ENCODE measurements around the gene CLSTN2.

CLSTN2 gene

DNA sequence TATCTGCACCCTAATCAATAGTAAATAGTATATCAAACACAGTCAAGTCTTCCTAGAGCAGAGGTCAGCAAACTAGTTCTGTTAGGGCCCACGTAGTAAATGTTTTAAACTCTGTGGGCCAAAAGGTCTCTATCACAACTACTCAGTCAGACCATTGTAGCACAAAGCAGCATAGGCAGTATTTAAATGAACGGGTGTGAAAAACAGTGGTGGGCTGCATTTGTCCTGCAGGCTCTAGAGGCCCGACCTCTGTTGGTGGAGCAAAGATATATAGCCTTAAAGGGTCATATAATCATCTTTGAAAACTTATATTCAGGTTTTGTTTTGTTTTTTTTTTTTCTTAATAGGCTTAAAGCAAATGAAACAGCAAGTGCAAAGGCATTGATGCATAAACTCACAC lies 416.5 kb downstream of the CLSTN2 start:
- no peak for DNase-seq

DNA sequence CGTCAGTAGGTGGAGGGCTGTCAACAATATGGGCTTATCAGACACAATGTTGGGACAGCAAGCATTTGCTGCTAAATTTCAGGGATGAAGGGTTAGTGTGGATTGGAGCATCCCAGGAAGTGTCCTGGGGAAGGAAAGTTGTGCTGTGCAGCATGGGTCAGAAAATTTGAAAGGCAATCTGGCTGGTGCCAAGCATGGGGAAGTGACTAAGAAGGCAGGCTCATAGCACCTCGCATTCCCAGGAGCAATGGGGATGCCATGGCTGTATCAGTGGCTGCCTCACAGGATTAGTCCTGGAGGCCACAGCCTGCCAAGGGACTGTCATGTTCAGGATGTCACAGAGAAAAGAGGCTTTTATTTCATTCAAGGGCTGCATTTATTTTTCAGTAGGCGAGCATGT lies 420.5 kb downstream of the CLSTN2 start:
- no peak for DNase-seq

DNA sequence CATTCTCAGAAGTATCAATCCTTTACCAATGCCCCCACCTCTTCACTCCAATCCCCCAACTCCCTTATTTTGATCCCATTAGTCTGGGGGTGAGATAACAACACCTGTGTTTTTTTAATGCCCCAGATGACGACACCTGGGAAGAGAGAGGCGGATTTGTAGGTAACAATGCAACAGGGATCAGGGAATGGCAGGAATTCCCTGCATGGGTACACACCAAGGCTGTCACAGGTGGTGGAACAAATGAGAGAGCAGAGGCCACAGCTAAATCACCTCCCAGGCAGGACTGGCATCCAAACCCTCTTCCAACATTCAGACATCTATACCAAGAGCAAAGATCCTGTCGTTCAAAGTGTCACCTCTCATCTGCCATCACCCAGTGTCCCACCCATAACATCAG lies 423.7 kb downstream of the CLSTN2 start:
- no peak for DNase-seq

DNA sequence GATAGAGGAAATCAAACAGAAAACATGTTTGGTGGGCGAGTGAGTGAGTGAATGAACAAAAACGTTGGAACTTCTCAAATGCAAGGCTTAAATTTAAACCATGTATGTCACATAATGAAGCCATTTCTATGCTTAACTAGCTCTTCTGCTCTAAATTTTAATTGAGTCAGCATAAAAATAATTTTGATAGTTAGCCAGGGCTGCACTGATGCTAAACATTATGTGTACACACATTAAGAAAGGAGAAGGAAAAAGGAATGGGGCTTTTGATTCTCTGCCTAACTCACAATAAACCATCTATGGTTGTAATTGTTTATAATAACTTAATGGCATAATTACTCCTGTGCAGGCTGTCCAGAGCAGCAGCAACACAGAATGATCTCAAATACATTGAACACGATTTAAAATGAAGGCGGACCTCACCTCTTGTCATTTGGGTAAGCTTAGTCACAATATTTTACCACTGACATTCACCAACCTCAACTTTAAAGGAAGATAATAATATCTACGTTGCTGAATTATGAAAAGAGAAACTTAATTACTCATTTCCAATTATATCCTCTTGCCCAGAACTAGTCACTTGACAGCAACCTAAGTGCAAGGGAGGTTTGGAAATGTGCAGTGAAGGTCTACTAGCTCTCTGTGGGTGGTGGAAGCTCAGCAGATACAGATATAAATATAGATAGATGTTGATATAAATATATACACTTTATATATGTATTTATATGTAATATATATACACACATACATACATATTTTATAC lies 424.4 kb downstream of the CLSTN2 start:
- no peak for DNase-seq

DNA sequence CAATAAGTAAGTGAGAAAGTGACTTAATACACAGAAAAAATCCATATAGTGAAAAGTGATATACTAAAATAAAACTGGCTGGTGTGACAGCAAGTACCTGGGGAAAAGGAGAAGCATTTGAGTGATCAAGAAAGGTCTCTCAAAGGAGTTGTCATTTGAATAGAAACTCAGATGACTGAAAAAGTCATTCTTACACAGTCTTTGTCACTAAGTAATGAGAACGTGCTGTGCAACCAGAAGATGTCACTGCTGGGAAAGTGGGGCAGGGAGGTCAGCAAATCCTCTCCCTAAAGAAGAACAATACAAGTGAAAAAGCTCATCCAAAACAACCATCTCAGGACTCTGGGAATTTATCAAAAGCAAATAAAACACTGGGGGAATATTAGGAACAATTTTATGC lies 425.3 kb downstream of the CLSTN2 start:
- no peak for DNase-seq

DNA sequence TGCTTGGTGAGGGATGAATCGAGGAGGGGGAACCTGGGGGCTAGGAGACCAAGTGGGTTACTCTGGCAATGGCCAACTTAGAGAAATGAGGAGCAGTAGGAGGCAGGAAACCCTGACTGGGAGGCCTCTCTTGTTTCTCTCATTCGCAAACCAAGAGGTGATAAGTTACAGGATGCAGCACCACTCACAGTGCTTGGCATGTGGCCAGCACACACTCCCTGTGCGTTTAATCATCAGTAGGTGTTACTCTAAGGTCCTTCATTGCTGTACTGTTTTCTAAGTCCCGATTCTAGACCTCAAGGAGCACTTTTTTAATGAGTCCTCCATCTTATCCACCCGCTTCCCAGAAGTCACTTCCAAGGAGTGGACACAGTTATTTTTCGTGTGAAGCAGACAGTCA lies 428.8 kb downstream of the CLSTN2 start:
- no peak for DNase-seq

DNA sequence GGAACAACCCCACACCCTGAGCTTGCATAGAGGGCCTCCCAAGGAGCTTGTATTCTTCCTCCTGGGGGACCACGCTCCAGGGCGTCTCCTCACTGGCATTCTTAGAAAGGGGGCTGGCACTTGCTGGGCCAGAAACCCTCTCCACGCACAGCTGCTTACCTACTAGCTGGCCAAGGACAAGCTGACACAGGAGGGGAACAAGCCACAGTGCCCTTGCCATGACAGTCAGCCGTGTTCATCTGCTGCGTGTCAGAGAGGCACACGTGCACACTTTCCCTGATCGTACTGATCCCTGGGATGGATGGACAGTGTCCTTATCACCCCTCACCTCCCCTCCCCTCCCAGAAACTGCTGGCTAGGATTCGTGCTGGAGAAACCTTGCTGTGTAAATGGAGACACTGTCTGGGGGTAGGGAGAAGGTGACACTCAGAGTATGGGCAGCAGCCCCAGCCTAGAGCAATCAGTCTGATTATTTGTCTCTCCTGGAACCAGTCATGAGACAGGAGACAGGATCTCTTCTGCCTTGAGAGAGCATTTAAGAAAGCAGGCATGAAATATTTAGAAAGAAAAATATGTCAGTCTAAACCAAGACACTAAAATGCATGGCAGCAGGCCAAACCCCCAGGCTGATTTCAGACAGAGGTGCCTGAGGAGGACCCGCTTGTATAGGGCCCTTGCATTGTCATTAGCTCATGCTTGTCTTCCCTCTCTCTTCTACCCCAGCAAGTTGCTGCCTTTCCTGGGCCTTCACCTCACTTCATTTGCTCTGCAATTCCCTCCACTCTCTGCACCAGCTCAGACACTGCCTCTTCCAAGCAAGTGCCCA lies 431.1 kb downstream of the CLSTN2 start:
- no peak for DNase-seq

DNA sequence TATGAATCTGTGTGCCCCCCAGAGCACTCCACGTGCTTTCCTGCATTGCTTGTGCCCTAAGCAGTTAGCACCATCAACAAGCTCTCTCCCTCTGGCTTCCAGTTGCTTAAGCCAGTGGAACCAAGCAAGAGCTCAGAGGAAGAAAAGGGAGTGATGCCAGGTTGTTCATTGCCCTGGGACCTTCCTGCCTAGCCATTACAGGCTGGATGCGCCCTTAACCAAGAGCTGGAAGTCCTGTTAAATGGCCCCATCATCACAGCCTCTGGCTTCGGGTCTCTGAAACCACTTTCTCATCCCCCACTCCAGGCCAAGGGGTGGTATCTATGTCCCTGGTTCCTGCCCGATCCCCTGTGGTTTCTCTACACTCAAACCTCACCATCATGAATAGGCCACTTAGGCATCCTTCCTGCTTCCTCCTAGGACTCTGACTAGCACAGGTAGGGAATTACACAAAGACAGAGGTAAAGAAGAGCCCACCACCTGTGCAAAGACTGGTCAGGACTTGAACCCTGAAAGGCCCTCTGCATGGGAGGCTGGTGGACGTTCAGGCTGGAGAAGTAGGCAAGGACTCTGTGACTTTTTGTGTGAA lies 433.3 kb downstream of the CLSTN2 start:
- no peak for DNase-seq

DNA sequence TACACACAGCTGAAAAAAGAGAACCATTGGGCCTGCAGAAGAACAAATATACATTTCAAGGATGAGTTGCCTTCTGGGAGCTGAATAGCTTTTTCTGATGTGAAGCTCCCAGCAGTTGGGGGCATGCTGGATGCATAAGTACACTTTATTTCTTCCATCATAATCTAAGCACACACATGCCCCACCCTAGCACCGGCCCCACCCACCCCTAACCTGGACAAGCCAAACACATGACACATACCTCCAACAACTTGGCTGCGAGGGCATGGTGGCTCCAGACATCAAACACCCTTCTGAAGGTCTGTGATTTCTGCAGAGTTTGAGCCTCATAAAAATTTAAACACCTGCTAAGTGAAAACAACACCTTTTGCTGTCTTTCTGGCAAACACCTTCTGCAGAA lies 435.7 kb downstream of the CLSTN2 start:
- no peak for DNase-seq

DNA sequence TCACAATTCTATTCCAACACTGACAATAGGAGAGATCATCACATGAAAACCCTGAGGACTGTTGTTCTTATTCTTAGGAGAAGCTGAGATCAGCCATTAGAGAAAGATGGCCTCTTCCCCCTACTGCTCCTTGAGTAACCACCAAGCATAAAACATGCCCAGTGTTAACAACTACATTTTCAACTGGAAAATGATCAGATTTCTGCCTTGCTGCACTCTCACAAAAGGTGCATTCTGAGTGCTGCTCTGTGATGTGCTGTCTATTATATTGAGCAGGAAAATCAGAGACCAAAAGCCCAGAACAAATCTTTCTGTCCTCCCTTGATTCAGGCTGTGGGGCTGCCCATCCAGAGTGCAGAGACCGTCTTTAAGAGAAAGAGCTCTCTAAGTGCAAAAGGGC lies 438.2 kb downstream of the CLSTN2 start:
- DNase-seq, result no peak

DNA sequence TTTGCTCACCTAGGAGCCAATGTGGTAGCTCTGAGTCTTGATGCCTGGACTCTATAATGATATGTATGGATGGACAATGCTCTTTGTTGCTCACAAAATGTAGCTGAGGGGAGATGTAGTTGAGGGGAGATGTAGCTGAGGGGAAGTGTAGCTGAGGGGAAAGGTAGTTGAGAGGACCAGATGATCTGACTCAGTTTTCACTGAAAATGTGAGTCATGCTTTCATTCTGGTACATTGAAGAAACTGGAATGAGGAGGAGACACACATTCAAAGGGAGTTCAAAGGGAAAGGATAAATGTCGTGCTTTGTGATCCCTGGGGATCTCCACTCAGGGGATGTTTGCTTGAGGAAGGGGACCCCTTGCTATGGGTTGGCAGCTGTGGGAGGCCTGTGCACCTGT lies 440.0 kb downstream of the CLSTN2 start:
- DNase-seq, result no peak

DNA sequence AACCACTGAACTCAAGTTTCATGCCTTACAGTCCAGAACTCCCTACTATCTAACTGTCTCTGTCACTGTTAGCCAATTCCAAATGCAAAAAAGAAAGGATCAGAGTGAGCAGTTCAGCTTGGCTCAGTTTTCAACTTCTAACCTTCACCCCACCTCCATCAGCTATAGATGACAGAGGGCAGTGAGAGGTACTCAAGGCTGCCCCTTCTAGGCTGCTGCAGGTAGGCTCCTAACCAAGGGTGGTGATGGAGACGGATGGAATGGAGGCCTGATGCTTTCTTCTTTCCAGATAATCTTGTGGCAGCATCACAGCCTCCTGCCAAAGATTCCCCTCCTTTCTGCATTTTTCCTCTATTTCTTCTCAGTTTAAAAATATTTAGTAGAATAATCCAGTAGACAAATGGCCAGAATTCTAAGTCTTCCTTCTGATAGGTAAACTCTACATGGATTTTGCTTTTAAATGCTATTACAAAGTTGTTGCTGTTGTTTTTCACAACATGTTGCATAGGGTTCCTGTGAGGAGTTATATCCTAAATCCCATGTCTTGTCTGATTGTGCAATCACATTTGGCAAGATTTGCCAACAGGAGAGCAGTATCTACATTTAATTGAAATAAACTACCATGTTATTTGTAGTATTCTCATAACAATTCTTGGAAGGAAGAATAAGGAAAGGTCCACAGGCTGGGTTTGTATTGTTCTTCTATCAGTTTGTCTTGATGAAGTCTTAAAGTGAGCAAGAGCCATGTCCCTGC lies 441.3 kb downstream of the CLSTN2 start:
- DNase-seq, result no peak

DNA sequence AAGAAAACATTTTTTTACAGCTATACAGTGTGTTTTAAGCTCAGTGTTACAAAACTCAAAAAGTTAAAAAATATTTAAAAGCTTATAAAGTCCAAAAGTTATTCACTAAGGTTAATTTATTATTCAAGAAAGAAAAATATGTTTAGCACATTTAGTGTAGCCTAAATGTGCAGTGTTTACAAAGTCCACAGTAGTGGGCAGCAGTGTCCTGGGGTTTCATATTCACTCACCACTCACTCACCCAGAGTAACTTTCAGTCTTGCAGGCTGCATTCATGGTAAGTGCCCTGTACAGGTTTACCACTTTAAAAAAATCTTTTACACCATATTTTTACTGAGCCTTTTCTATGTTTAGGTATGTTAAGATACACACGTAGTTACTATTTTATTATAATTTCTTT lies 442.7 kb downstream of the CLSTN2 start:
- DNase-seq, result no peak

DNA sequence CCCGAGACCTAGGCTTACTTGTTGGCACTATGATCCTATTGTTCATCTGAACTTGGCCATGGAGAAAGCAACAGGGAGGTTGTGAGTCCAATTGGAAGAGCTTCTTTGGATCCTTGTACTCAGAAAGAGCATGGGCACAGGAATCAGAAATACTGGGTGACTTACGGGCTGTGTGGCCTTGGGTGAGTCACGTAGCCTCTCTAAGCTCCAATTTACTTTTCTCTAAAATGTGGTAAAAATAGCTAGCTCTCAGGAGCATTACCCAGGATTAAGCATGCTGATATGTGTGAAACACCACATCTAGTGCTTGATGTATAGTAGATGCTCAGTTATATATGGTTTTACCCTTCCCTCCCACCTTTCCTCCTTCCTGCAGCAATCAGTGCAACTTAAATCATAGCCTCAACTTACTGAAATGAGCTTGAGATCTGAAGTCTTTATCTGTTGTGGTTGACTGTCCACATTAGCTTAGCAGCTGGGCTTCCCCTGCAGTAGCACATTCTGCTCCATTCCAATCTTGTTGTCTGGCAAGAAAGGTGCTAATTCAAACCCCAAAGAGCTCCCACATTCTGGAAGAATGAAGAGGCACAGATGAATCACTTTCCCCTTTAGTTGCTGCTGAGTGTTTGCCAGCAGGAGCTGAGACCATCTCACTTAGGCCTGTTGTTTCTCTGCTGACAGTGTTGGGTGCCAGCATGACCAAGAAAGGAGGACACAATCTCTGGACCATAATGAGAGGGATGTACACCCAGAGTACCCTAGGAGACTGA lies 443.8 kb downstream of the CLSTN2 start:
- DNase-seq, result no peak

DNA sequence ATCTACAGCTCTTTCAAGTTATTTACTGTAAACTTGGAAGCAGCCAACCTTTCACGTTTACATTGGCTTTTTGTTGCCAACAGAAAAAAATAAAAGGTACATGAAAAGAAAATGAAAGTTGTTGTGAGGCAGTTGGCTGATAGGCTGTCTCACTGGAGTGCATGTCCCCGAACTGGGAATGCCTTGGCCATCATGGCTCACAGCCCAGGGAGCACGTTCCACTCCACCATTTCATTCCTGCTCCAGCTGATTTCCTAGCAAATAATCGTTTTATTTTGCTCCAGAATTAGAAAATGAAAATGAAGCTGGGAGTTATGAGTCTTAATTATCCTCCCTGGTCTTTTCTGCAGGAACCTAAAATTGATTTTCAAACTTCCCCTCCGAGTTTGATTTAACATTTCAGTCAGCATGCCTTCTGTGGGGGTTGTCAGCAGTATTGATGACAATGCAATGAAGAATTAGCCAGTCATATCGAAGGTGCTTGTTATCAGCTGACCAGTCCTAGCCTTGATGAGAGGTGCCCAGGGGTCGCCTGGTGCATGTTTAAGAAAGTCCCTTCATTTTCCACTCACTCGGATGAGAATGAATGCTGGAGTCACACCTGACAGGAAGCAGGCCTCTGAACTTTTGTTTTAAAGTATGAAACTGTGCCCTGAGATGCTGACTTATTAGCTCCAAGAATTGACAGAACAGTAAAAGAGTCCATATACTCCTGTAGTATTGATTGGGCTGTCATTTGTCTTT lies 449.2 kb downstream of the CLSTN2 start:
- no peak for DNase-seq

DNA sequence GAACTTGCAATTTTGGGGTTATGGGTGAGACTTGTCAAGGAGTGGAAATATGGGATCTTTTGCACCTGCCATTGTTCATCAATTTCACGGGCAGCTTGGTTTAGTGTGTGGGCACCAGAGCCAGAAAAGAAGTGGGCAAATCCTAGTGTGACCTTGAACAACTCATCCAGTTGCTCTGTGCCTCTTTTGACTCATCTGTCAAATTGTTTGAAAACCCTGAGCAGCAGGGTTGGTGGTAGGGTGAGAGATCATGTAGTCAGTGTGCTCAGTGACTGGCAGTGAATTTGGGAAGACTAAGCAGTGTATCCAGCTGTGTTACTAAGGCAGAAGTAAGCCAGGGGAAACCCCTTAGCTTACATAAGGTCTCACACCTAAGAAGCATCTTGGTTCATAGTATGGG lies 449.9 kb downstream of the CLSTN2 start:
- no peak for DNase-seq

DNA sequence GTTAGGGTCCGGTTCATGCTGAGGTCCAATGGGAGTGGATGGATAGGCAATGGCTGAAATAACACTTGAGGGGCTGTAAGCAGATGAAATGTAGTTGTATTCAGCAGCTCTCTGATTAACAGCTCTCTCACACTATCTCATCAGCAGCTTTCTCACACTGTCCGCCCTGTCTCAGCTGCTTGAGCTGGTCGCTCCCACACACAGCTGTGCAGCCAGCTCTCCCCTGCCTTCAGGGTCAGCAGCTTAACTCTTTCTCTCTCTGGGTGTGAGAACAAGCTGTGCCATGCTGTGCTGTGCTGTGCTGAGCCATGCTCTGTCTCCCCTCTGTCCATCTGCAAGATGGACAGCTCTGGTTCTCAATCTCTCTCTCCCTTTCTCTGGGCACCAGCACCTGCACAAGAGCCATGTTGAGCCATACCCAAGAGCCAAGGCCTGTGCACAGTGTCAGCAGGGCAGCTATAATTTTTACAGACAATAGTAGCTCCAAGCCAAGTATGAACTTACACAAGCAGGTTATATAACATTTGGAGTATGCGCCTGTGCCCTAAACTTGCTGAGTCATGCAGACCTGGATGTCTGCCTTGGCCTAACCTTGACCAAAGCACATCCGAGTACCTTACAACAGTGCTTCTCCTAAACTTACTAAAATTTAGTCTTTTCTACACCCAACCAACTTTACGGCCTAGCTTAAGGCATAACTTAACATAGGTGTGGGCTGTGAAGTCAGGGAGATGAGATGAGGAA lies 451.5 kb downstream of the CLSTN2 start:
- no peak for DNase-seq

DNA sequence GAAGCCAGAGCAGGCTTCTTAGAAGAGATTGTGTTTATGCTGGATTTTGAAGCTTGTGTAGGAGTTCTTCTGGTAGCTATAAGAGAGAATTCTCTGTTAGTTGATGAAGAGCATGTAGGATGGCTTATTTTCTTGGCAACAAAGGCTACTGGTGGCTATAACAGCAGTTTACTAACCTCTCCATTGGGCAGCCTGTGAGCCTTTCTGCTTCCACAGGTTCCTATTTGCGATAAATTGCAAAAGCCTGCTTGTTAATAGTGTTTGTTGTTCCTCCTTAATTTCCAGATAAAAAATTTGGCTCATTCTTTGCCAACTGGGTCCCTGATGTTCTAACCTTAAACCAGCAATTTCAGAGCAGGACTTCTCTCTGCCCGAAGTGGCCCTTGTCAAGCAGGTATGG lies 452.3 kb downstream of the CLSTN2 start:
- no peak for DNase-seq

DNA sequence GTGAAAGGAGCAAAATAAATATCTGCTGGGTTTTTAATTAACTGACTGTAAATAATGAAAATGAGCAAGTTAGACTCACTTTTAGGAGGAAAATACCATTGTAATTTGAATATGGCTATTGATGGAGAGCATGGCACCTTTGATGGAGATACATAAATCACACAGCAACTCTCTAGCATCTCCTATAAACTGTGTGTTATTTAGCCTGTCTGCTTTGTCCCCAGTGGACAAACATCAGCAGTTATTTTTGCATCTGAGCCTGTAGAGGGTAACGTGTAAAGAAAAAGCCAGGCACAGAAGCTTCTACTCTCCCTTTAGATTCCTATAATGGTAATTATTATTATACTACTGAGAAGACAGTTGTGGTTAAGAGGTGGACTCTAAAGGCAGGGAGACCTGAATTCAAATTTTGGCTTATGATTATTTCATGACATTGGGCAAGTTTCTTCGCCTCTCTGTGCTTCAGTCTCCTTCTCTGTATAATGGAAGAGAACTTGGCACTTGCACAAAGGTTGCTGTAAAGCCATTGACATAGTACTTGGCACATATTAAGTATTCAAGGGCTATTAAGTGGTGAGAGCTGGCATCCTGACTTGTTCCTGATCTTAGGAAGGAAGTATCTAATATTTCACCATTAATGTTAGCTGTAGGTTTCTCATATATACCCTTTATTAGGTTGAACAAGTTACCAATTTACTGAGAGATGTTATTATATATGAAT lies 453.4 kb downstream of the CLSTN2 start:
- no peak for DNase-seq

DNA sequence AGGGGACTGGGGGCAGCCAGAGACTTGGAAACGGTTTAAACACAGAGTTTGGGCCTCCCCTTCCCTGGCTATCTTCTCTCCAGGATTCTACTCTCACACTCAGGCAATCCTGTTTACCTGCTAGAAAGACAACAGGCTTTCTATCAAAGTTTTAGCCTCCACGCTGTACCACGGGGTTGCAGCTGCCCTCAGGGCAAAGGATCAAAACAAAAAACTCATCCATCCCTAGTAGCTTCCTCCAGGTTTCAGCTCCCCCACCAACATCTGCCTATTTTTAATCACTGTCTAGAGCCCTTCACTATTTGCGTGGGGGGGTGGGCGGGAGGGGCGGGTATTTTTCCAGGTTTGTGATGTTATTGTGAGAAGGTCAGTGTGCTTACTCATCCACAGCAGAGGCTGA lies 456.1 kb downstream of the CLSTN2 start:
- no peak for DNase-seq
